ENCODE data around the gene SEMA4B. TPM values are rescaled to one million over a fixed set of nuclear protein-coding genes. Genes with fewer than 3 reads are reported as not detected.

Gene SEMA4B
- total RNA-seq, 1 experiment from 2014 or later: 13.2 TPM

GRCh38 chr15:90211009-90211408, 9.9 kb downstream of the SEMA4B start:
- CTCF ChIA-PET: no interaction called here
- no TSS peak for BruUV-seq (replicated peaks)
- DNase-seq (ENCODE audit: low spot score): no peak

GRCh38 chr15:90211440-90212143, 10.5 kb downstream of the SEMA4B start:
- Histone ChIP-seq H3K4me1 (ENCODE audit: insufficient read depth, low read length, poor library complexity, severe bottlenecking) (peaks cover 34% of the 10 kb centered on the region), H3K27ac (ENCODE audit: low read depth, low read length, poor library complexity, severe bottlenecking) (no peak overlapping the region), H3K27me3 (replicated peaks; ENCODE audit: insufficient read depth, low read depth, low read length, poor library complexity) (no peaks in the 10 kb centered on the region), H3K4me3 (ENCODE audit: low read depth, low read length, poor library complexity, severe bottlenecking) (no peak overlapping the region), H3K36me3 (ENCODE audit: insufficient read depth, low read length, poor library complexity, severe bottlenecking) (no peaks in the 10 kb centered on the region), H3K9me3 (ENCODE audit: low read depth, low read length, poor library complexity, severe bottlenecking) (no peaks in the 10 kb centered on the region)
- CTCF ChIA-PET: no interaction called here
- DNase-seq (ENCODE audit: low spot score): peak; percentile 41
- TF ChIP-seq CTCF (conservative IDR thresholded peaks at IDR 0.05; ENCODE audit: low read depth, low read length) (no peak), EZH2 (IDR thresholded peaks at IDR 0.05; ENCODE audit: borderline replicate concordance, low read depth, low read length, poor library complexity, severe bottlenecking) (no peak)
- intact Hi-C loops (cut with micrococcal nuclease; ENCODE audit: unreplicated experiment): no loop called here
- POLR2A ChIA-PET (ENCODE audit: low non-redundant PET): no interaction called here
- no TSS peak for BruUV-seq (replicated peaks)

More at GRCh38 chr15:90211009-90211408, 9.9 kb downstream of the SEMA4B start:
- no peak overlapping the region for H3K4me3 ChIP-seq (ENCODE audit: low read depth, low read length, poor library complexity, severe bottlenecking)
- intact Hi-C loops (cut with micrococcal nuclease; ENCODE audit: unreplicated experiment): no loop called here
- H3K27ac ChIP-seq (ENCODE audit: low read depth, low read length, poor library complexity, severe bottlenecking): no peak overlapping the region
- H3K36me3 ChIP-seq (ENCODE audit: insufficient read depth, low read length, poor library complexity, severe bottlenecking): no peaks in the 10 kb centered on the region
- no peaks in the 10 kb centered on the region for H3K27me3 ChIP-seq (replicated peaks; ENCODE audit: insufficient read depth, low read depth, low read length, poor library complexity)
- peaks cover 35% of the 10 kb centered on the region for H3K4me1 ChIP-seq (ENCODE audit: insufficient read depth, low read length, poor library complexity, severe bottlenecking)
- POLR2A ChIA-PET (ENCODE audit: low non-redundant PET): no interaction called here
- no peaks in the 10 kb centered on the region for H3K9me3 ChIP-seq (ENCODE audit: low read depth, low read length, poor library complexity, severe bottlenecking)
- TF ChIP-seq EZH2 (IDR thresholded peaks at IDR 0.05; ENCODE audit: borderline replicate concordance, low read depth, low read length, poor library complexity, severe bottlenecking) (no peak), CTCF (conservative IDR thresholded peaks at IDR 0.05; ENCODE audit: low read depth, low read length) (no peak)

GRCh38 chr15:90212221-90213098, 11.3 kb downstream of the SEMA4B start:
- no peak overlapping the region for H3K27ac ChIP-seq (ENCODE audit: low read depth, low read length, poor library complexity, severe bottlenecking)

More at GRCh38 chr15:90212221-90213098, 11.3 kb downstream of the SEMA4B start:
- Histone ChIP-seq H3K27me3 (replicated peaks; ENCODE audit: insufficient read depth, low read depth, low read length, poor library complexity) (no peaks in the 10 kb centered on the region), H3K36me3 (ENCODE audit: insufficient read depth, low read length, poor library complexity, severe bottlenecking) (no peaks in the 10 kb centered on the region), H3K9me3 (ENCODE audit: low read depth, low read length, poor library complexity, severe bottlenecking) (no peaks in the 10 kb centered on the region), H3K4me3 (ENCODE audit: low read depth, low read length, poor library complexity, severe bottlenecking) (no peak overlapping the region), H3K4me1 (ENCODE audit: insufficient read depth, low read length, poor library complexity, severe bottlenecking) (peaks cover 34% of the 10 kb centered on the region)
- ChIA-PET POLR2A (ENCODE audit: low non-redundant PET) (interaction anchor here (0.6 kb wide), 1 partner anchor 632 kb away, joined by 3 read pairs; no protein-coding TSS in a partner anchor), CTCF (interaction anchor here (0.8 kb wide), 1 partner anchor 9 kb away, joined by 5 read pairs; no protein-coding TSS in a partner anchor)
- peak; percentile 38 for DNase-seq (ENCODE audit: low spot score)
- intact Hi-C loops (cut with micrococcal nuclease; ENCODE audit: unreplicated experiment): no loop called here
- TF ChIP-seq CTCF (conservative IDR thresholded peaks at IDR 0.05; ENCODE audit: low read depth, low read length) (no peak), EZH2 (IDR thresholded peaks at IDR 0.05; ENCODE audit: borderline replicate concordance, low read depth, low read length, poor library complexity, severe bottlenecking) (no peak)
- no TSS peak for BruUV-seq (replicated peaks)

Measured in A673 (cell line).